Astrocyte (in vitro differentiated cells and primary cell): ENCODE measurements around the gene BCAS2. TPM values are rescaled to one million over a fixed set of nuclear protein-coding genes. Genes with fewer than 3 reads are reported as not detected.

ENCODE experiments used
- DNase-seq: peaks from one replicate; pipeline ENCODE4 v3.0.0-alpha.2; 2010; ENCODE audit warnings: low read depth
- FAIRE-seq: peaks from 2 replicates; lab custom pipeline; 2011; peaks lifted over from hg19 to GRCh38; lab: Jason Lieb, UNC
- H2AFZ ChIP-seq: 2 replicates; pipeline ENCODE4 v1.6.0; 2012; ENCODE audit warnings: low read depth, low read length, inconsistent platforms
- H3K27ac ChIP-seq: 2 replicates; pipeline ENCODE4 v1.5.1; 2011; ENCODE audit warnings: low read depth, low read length, inconsistent platforms
- H3K27me3 ChIP-seq: 2 replicates; pipeline ENCODE4 v1.6.0; 2011; ENCODE audit warnings: low read length, inconsistent platforms; ENCODE audit not compliant: insufficient read depth
- H3K36me3 ChIP-seq: 2 replicates; pipeline ENCODE4 v1.5.1; 2011; ENCODE audit warnings: low read length, inconsistent platforms; ENCODE audit not compliant: insufficient read depth
- H3K4me1 ChIP-seq: 2 replicates; pipeline ENCODE4 v1.5.1; 2011; ENCODE audit warnings: low read length, inconsistent platforms; ENCODE audit not compliant: insufficient read depth
- H3K4me2 ChIP-seq: 2 replicates; pipeline ENCODE4 v1.6.0; 2012; ENCODE audit warnings: low read length, inconsistent platforms
- H3K4me3 ChIP-seq: 2 replicates; pipeline ENCODE4 v1.5.1; 2011; ENCODE audit warnings: low read depth, mild to moderate bottlenecking, low read length, inconsistent platforms; ENCODE audit not compliant: insufficient read depth
- H3K79me2 ChIP-seq: 2 replicates; pipeline ENCODE4 v1.6.0; 2012; ENCODE audit warnings: mild to moderate bottlenecking, low read length, inconsistent platforms; ENCODE audit not compliant: insufficient read depth
- H3K9ac ChIP-seq: 2 replicates; pipeline ENCODE4 v1.6.0; 2012; ENCODE audit warnings: mild to moderate bottlenecking, low read length, inconsistent platforms
- H3K9me3 ChIP-seq: 2 replicates; pipeline ENCODE4 v1.5.1; 2012; ENCODE audit warnings: low read depth, mild to moderate bottlenecking, low read length, inconsistent platforms; ENCODE audit not compliant: insufficient read depth
- H4K20me1 ChIP-seq: 2 replicates; pipeline ENCODE4 v1.6.0; 2012; ENCODE audit warnings: low read length, inconsistent platforms; ENCODE audit not compliant: insufficient read depth
- H3K27ac Mint-ChIP-seq: one replicate; pipeline ENCODE4 v1.8.0; 2021; ENCODE audit warnings: mild to moderate bottlenecking, mixed read lengths; ENCODE audit not compliant: unreplicated experiment
- H3K27me3 Mint-ChIP-seq: one replicate; pipeline ENCODE4 v1.8.0; 2021; ENCODE audit warnings: low read depth, mixed read lengths; ENCODE audit not compliant: unreplicated experiment
- H3K36me3 Mint-ChIP-seq: one replicate; pipeline ENCODE4 v1.8.0; 2021; ENCODE audit warnings: low read depth, mixed read lengths; ENCODE audit not compliant: unreplicated experiment
- H3K4me1 Mint-ChIP-seq: one replicate; pipeline ENCODE4 v1.8.0; 2021; ENCODE audit warnings: low read depth, mixed read lengths; ENCODE audit not compliant: unreplicated experiment
- H3K4me3 Mint-ChIP-seq: one replicate; pipeline ENCODE4 v1.8.0; 2021; ENCODE audit warnings: mild to moderate bottlenecking, moderate library complexity, mixed read lengths; ENCODE audit not compliant: unreplicated experiment
- H3K9me3 Mint-ChIP-seq: one replicate; pipeline ENCODE4 v1.8.0; 2021; ENCODE audit warnings: mild to moderate bottlenecking, mixed read lengths; ENCODE audit not compliant: unreplicated experiment
- EZH2 ChIP-seq: IDR thresholded peaks from 2 replicates; pipeline ENCODE4 v1.6.1; 2012; ENCODE audit warnings: mild to moderate bottlenecking, low read length, inconsistent platforms; ENCODE audit not compliant: insufficient read depth
- total RNA-seq: library from RNA; stranded (reverse); gene quantifications from 2 replicates; pipeline ENCODE4 v1.2.1, GENCODE V29; 2021
- TF ChIP-seq, protein P1 (sequence below): IDR thresholded peaks from 2 replicates; pipeline ENCODE4 v1.5.1; 2011; ENCODE audit warnings: low read depth, mild to moderate bottlenecking, inconsistent platforms, low read length, moderate library complexity; ENCODE audit not compliant: insufficient read depth

Gene BCAS2
- total RNA-seq, 1 donor from 2014 or later: 48.4 TPM

DNA sequence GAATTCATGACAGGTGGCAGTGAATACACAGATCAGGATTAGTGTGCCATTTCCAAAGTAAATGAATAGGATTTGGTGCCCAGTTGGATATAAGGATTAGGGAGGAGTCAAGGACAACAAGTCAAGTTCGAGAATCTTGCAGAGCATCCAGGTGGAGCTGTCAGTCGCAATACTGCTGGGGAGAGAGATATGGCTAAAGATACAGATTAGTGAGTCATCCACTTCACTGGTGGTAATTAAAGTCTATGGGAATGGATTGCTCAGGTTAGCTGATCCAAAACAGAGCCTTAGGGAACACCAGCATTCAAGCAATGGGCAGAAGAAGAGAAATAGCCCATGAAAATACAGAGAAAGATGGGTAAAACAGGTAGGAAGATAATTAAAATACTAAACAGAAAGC is 26.8 kb downstream of the BCAS2 start:
- Histone ChIP-seq H3K9me3 (no peaks in the 10 kb centered on the region), H3K4me3 (no peak overlapping the region), H3K27ac (no peak overlapping the region), H3K4me2 (no peak overlapping the region), H3K36me3 (no peaks in the 10 kb centered on the region), H3K79me2 (no peaks in the 10 kb centered on the region), H3K27me3 (no peaks in the 10 kb centered on the region), H4K20me1 (no peaks in the 10 kb centered on the region), H3K4me1 (no peaks in the 10 kb centered on the region), H2AFZ (no peak overlapping the region), H3K9ac (no peak overlapping the region)
- no peak for TF ChIP-seq EZH2
- TF ChIP-seq, protein P1, sequence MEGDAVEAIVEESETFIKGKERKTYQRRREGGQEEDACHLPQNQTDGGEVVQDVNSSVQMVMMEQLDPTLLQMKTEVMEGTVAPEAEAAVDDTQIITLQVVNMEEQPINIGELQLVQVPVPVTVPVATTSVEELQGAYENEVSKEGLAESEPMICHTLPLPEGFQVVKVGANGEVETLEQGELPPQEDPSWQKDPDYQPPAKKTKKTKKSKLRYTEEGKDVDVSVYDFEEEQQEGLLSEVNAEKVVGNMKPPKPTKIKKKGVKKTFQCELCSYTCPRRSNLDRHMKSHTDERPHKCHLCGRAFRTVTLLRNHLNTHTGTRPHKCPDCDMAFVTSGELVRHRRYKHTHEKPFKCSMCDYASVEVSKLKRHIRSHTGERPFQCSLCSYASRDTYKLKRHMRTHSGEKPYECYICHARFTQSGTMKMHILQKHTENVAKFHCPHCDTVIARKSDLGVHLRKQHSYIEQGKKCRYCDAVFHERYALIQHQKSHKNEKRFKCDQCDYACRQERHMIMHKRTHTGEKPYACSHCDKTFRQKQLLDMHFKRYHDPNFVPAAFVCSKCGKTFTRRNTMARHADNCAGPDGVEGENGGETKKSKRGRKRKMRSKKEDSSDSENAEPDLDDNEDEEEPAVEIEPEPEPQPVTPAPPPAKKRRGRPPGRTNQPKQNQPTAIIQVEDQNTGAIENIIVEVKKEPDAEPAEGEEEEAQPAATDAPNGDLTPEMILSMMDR: no peak
- Mint-ChIP-seq H3K27me3 (peaks cover 4% of the 10 kb centered on the region), H3K9me3 (peaks cover 2% of the 10 kb centered on the region), H3K4me1 (no peaks in the 10 kb centered on the region), H3K4me3 (no peak overlapping the region), H3K36me3 (no peaks in the 10 kb centered on the region), H3K27ac (no peak overlapping the region)
- DNase-seq: no peak
- FAIRE-seq: no peak

DNA sequence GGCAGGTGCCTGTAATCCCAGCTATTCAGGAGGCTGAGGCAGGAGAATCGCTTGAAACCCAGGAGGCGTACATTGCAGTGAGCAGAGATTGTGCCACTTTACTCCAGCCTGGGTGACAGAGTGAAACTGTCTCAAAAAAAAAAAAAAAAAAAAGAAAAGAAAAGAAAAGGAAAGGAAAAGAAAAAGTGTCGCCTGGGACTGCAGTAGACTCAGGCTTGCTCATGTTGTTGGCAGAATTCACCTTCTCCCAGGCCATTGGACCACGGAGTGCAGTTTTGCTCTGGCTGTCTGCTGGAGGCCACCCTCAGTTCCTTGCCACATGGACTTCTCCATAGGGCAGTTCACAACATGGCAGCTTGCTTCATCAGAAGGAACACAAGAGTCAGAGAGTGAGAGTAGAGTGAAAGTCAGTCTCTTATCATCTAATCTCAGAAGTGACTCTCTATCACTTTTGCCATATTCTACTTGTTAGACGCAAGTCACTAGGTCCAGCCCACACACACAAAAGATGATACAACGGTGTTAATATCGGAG is 29.2 kb downstream of the BCAS2 start:
- Histone ChIP-seq H3K9ac (no peak overlapping the region), H3K79me2 (no peaks in the 10 kb centered on the region), H3K9me3 (no peaks in the 10 kb centered on the region), H3K36me3 (no peaks in the 10 kb centered on the region), H4K20me1 (no peaks in the 10 kb centered on the region), H3K4me2 (no peak overlapping the region), H3K27me3 (no peaks in the 10 kb centered on the region), H3K27ac (no peak overlapping the region), H2AFZ (no peak overlapping the region), H3K4me1 (no peaks in the 10 kb centered on the region), H3K4me3 (no peak overlapping the region)
- Mint-ChIP-seq H3K4me3 (no peak overlapping the region), H3K27me3 (peaks cover 4% of the 10 kb centered on the region), H3K27ac (no peak overlapping the region), H3K4me1 (no peaks in the 10 kb centered on the region), H3K9me3 (peaks cover 2% of the 10 kb centered on the region), H3K36me3 (no peaks in the 10 kb centered on the region)
- no peak for DNase-seq
- FAIRE-seq: no peak
- TF ChIP-seq, protein P1: no peak
- no peak for TF ChIP-seq EZH2

DNA sequence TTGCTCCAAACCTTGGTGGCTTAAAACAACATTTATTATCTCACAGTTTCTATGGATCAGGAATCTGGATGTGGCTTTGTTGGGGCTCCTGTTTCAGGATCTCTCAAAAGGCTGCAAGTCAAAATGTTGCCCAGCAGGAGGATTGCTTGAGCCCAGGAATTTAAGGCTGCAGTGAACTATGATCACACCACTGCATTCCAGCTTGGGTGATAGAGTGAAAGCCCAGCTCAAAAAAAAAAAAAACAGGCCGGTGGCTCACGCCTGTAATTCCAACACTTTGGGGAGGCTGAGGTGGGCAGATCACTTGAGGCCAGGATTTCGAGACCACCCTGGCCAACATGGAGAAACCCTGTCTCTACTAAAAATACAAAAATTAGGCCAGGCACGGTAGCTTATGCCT is 30.0 kb downstream of the BCAS2 start:
- no peak for DNase-seq
- no peak overlapping the region for H3K27ac Mint-ChIP-seq
- H3K27me3 Mint-ChIP-seq: peaks cover 4% of the 10 kb centered on the region
- no peaks in the 10 kb centered on the region for H3K4me1 Mint-ChIP-seq
- peaks cover 2% of the 10 kb centered on the region for H3K9me3 Mint-ChIP-seq
- TF ChIP-seq, protein P1: no peak
- TF ChIP-seq EZH2: no peak
- H3K79me2 ChIP-seq: no peaks in the 10 kb centered on the region
- H3K4me1 ChIP-seq: no peaks in the 10 kb centered on the region
- H2AFZ ChIP-seq: no peak overlapping the region
- H3K4me3 ChIP-seq: no peak overlapping the region
- H3K27me3 ChIP-seq: no peaks in the 10 kb centered on the region
- no peaks in the 10 kb centered on the region for H3K9me3 ChIP-seq
- no peak overlapping the region for H3K4me2 ChIP-seq
- no peak overlapping the region for H3K27ac ChIP-seq
- H3K4me3 Mint-ChIP-seq: no peak overlapping the region
- H3K36me3 Mint-ChIP-seq: no peaks in the 10 kb centered on the region
- no peak overlapping the region for H3K9ac ChIP-seq
- H3K36me3 ChIP-seq: no peaks in the 10 kb centered on the region
- FAIRE-seq: no peak
- no peaks in the 10 kb centered on the region for H4K20me1 ChIP-seq
